GM18502 (cell line): ENCODE measurements around the gene NFKBIE.
"Not testable (repeated sequence)": the region's sequence is repeated elsewhere in the genome, so short reads cannot be mapped to it uniquely, and the experiment has no call there.

Source experiments
- ATAC-seq: cut with Tn5 transposase; IDR thresholded peaks from one replicate; pipeline ENCODE4 v1.9.1; 2021; ENCODE audit warnings: mild to moderate bottlenecking; ENCODE audit not compliant: unreplicated experiment, poor library complexity

Gene NFKBIE

GRCh38 chr6:44265007-44265721, at the start of gene NFKBIE:
TSS of gene NFKBIE (minus strand) at chr6:44265551. CDS start at chr6:44265346, 205 bp downstream.
- ATAC-seq, result peak; percentile 26

- not testable (repeated sequence) for ATAC-seq
These were observed 49.3 kb upstream of the NFKBIE start for GRCh38 chr6:44314657-44315056.

- ATAC-seq, result peak; percentile 95
These were observed 47.8 kb upstream of the NFKBIE start, which contains the start of gene AARS2 for GRCh38 chr6:44312901-44313788. TSS of gene AARS2 (minus strand) at chr6:44313347. CDS start at chr6:44313323, 24 bp downstream.

GRCh38 chr6:44311767-44312166, 46.4 kb upstream of the NFKBIE start:
- ATAC-seq, result no peak

- no peak for ATAC-seq
These were observed 46.0 kb upstream of the NFKBIE start for GRCh38 chr6:44311304-44311703.

- ATAC-seq, result no peak
These were observed 44.9 kb upstream of the NFKBIE start for GRCh38 chr6:44310241-44310640.

- no peak for ATAC-seq
These were observed 44.3 kb upstream of the NFKBIE start for GRCh38 chr6:44309631-44310030.

- ATAC-seq, result no peak
These were observed 43.7 kb upstream of the NFKBIE start for GRCh38 chr6:44309092-44309491.

GRCh38 chr6:44307217-44307616, 41.9 kb upstream of the NFKBIE start:
- no peak for ATAC-seq

GRCh38 chr6:44306710-44307109, 41.4 kb upstream of the NFKBIE start:
- no peak for ATAC-seq

GRCh38 chr6:44305200-44305725, 39.9 kb upstream of the NFKBIE start:
- ATAC-seq, result no peak

- no peak for ATAC-seq
These were observed 39.2 kb upstream of the NFKBIE start for GRCh38 chr6:44304282-44305199.

- no peak for ATAC-seq
These were observed 38.5 kb upstream of the NFKBIE start for GRCh38 chr6:44303842-44304241.

GRCh38 chr6:44302856-44303255, 37.5 kb upstream of the NFKBIE start:
- no peak for ATAC-seq

GRCh38 chr6:44301782-44302564, 36.6 kb upstream of the NFKBIE start:
- ATAC-seq, result no peak

- ATAC-seq, result no peak
These were observed 35.8 kb upstream of the NFKBIE start for GRCh38 chr6:44301106-44301505.

GRCh38 chr6:44300292-44300823, 35.0 kb upstream of the NFKBIE start:
- no peak for ATAC-seq

- ATAC-seq, result no peak
These were observed 33.5 kb upstream of the NFKBIE start for GRCh38 chr6:44298864-44299263.
